SU-DHL-6 (cell line): ENCODE results near the gene HSBP1.

Source experiments
- H2AFZ ChIP-seq: fragments of 200-600 bp; sonication (generic); 2 replicates; pipeline ENCODE4 v1.6.1; 2014; ENCODE audit warnings: low read depth, mild to moderate bottlenecking, moderate library complexity, mixed read lengths, antibody characterized with exemption, low read length; ENCODE audit not compliant: severe bottlenecking
- H3F3A ChIP-seq: fragments of 200-600 bp; shearing (Covaris generic); 2 replicates; pipeline ENCODE4 v1.6.0; 2016; ENCODE audit warnings: antibody characterized with exemption, mild to moderate bottlenecking; ENCODE audit not compliant: insufficient read depth
- H3K27ac ChIP-seq: fragments of 200-600 bp; sonication (generic); 2 replicates; pipeline ENCODE4 v1.5.1; 2016; ENCODE audit warnings: low read depth, mild to moderate bottlenecking, low read length, moderate library complexity, mixed read lengths
- H3K27me3 ChIP-seq: fragments of 200-600 bp; sonication (generic), shearing (Covaris generic); 2 replicates; pipeline ENCODE4 v1.6.0; 2014; ENCODE audit warnings: mild to moderate bottlenecking, low read length
- H3K36me3 ChIP-seq: fragments of 200-600 bp; sonication (generic); 2 replicates; pipeline ENCODE4 v1.6.1; 2014; ENCODE audit warnings: mild to moderate bottlenecking, low read length, mixed read lengths
- H3K4me2 ChIP-seq: fragments of 300-600, 200-600 bp; shearing (Covaris generic), sonication (generic); 2 replicates; pipeline ENCODE4 v1.6.0; 2014; ENCODE audit warnings: low read length, low read depth, mild to moderate bottlenecking; ENCODE audit not compliant: poor library complexity, severe bottlenecking
- H3K4me3 ChIP-seq: fragments of 200-600 bp; sonication (generic); 2 replicates; pipeline ENCODE4 v1.5.1; 2014; ENCODE audit warnings: antibody characterized with exemption, low read length, mild to moderate bottlenecking, mixed read lengths; ENCODE audit not compliant: insufficient read depth, poor library complexity, severe bottlenecking
- H3K79me2 ChIP-seq: fragments of 200-600 bp; sonication (generic); 2 replicates; pipeline ENCODE4 v1.6.1; 2014; ENCODE audit warnings: mild to moderate bottlenecking, low read length, moderate library complexity; ENCODE audit not compliant: insufficient read depth
- H3K9ac ChIP-seq: fragments of 200-600 bp; sonication (generic); 2 replicates; pipeline ENCODE4 v1.7.0; 2014; ENCODE audit warnings: mild to moderate bottlenecking, low read length
- H3K9me2 ChIP-seq: fragments of 200-600 bp; sonication (generic); replicated peaks from 2 replicates; pipeline ENCODE4 v1.6.1; 2014; ENCODE audit warnings: low read length; ENCODE audit not compliant: insufficient read depth
- H3K9me3 ChIP-seq: fragments of 200-600 bp; sonication (generic); 2 replicates; pipeline ENCODE4 v1.6.1; 2014; ENCODE audit warnings: low read length, mixed read lengths; ENCODE audit not compliant: insufficient read depth
- H4K20me1 ChIP-seq: fragments of 200-600 bp; sonication (generic); 2 replicates; pipeline ENCODE4 v1.6.1; 2014; ENCODE audit warnings: low read depth, mild to moderate bottlenecking, antibody characterized with exemption, low read length, moderate library complexity, mixed read lengths
- CTCF ChIP-seq: fragments of 200-600 bp; sonication (generic); IDR thresholded peaks from one replicate; pipeline ENCODE4 v1.5.1; 2017; ENCODE audit warnings: antibody characterized with exemption, mild to moderate bottlenecking, low read length, moderate library complexity; ENCODE audit not compliant: insufficient read depth, poor library complexity, severe bottlenecking
- EZH2phosphoT487 ChIP-seq: fragments of 200-600 bp; sonication (generic), shearing (Covaris generic); conservative IDR thresholded peaks from 2 replicates; pipeline ENCODE4 v1.6.1; 2018; ENCODE audit warnings: mild to moderate bottlenecking, antibody characterized with exemption, low read length, moderate library complexity, mixed read lengths

Gene HSBP1

GRCh38 chr16:83772806-83773205, 35.0 kb upstream of the HSBP1 start:
- no peak overlapping the region for H3K4me3 ChIP-seq
- H2AFZ ChIP-seq = no peak overlapping the region
- no peaks in the 10 kb centered on the region for H3K79me2 ChIP-seq
- H3K9ac ChIP-seq = no peak overlapping the region
- H3K27ac ChIP-seq = no peak overlapping the region
- H3K36me3 ChIP-seq = no peaks in the 10 kb centered on the region
- H3F3A ChIP-seq = no peaks in the 10 kb centered on the region
- no peak overlapping the region for H3K4me2 ChIP-seq
- H3K9me2 ChIP-seq = no peaks in the 10 kb centered on the region
- TF ChIP-seq EZH2phosphoT487 (no peak), CTCF (no peak)
- H4K20me1 ChIP-seq = no peaks in the 10 kb centered on the region
- H3K9me3 ChIP-seq = no peaks in the 10 kb centered on the region
- H3K27me3 ChIP-seq = no peaks in the 10 kb centered on the region

- Histone ChIP-seq H3K79me2 (no peaks in the 10 kb centered on the region), H3K36me3 (no peaks in the 10 kb centered on the region), H3K4me3 (no peak overlapping the region), H3K27me3 (no peaks in the 10 kb centered on the region), H4K20me1 (no peaks in the 10 kb centered on the region), H3K9ac (no peak overlapping the region), H3K9me2 (no peaks in the 10 kb centered on the region), H2AFZ (no peak overlapping the region), H3K9me3 (no peaks in the 10 kb centered on the region), H3K4me2 (no peak overlapping the region), H3K27ac (no peak overlapping the region), H3F3A (no peaks in the 10 kb centered on the region)
- TF ChIP-seq CTCF (no peak), EZH2phosphoT487 (no peak)
These were observed 33.7 kb upstream of the HSBP1 start for GRCh38 chr16:83774066-83774465.

GRCh38 chr16:83776944-83777343, 30.8 kb upstream of the HSBP1 start:
- H3K36me3 ChIP-seq = no peaks in the 10 kb centered on the region
- TF ChIP-seq CTCF (no peak), EZH2phosphoT487 (no peak)
- no peak overlapping the region for H2AFZ ChIP-seq
- H3K79me2 ChIP-seq = no peaks in the 10 kb centered on the region
- H3K27me3 ChIP-seq = no peaks in the 10 kb centered on the region
- H4K20me1 ChIP-seq = no peaks in the 10 kb centered on the region
- no peak overlapping the region for H3K9ac ChIP-seq
- H3K27ac ChIP-seq = no peak overlapping the region
- H3K4me2 ChIP-seq = no peak overlapping the region
- no peaks in the 10 kb centered on the region for H3K9me3 ChIP-seq
- no peak overlapping the region for H3K4me3 ChIP-seq
- H3K9me2 ChIP-seq = no peaks in the 10 kb centered on the region
- no peaks in the 10 kb centered on the region for H3F3A ChIP-seq

- Histone ChIP-seq H2AFZ (no peak overlapping the region), H3K27ac (no peak overlapping the region), H4K20me1 (no peaks in the 10 kb centered on the region), H3K27me3 (no peaks in the 10 kb centered on the region), H3F3A (no peaks in the 10 kb centered on the region), H3K9ac (no peak overlapping the region), H3K79me2 (no peaks in the 10 kb centered on the region), H3K9me2 (no peaks in the 10 kb centered on the region), H3K4me3 (no peak overlapping the region), H3K9me3 (no peaks in the 10 kb centered on the region), H3K4me2 (no peak overlapping the region), H3K36me3 (no peaks in the 10 kb centered on the region)
- no peak for TF ChIP-seq CTCF
- TF ChIP-seq EZH2phosphoT487 = no peak
These were observed 27.9 kb upstream of the HSBP1 start for GRCh38 chr16:83779886-83780285.
